Endothelial cell of umbilical vein (primary cell): ENCODE measurements around the gene TULP1. TPM values are rescaled to one million over a fixed set of nuclear protein-coding genes. Genes with fewer than 3 reads are reported as not detected.

Source experiments
- BruUV-seq: library from RNA; stranded (reverse); fragments of 400-500 nt; replicated peaks from 2 replicates; lab custom pipeline; 2021; lab: Mats Ljungman, UMichigan
- CTCF ChIA-PET: fragments of 300-600, 350-600 bp; sonication (Branson Sonifier 250); formaldehyde crosslinking; loops from one replicate; lab custom pipeline; 2021; ENCODE audit warnings: antibody characterized with exemption, inconsistent platforms; lab: Charles Lee
- POLR2A ChIA-PET: fragments of 300-600, 350-600 bp; sonication (Branson Sonifier 250); formaldehyde crosslinking; loops from one replicate; lab custom pipeline; 2021; ENCODE audit warnings: antibody characterized with exemption, inconsistent platforms; lab: Charles Lee
- DNase-seq: peaks from one replicate; pipeline ENCODE4 v3.0.0-alpha.2; 2011; ENCODE audit warnings: low read depth, low spot score
- FAIRE-seq: peaks from 2 replicates; lab custom pipeline; 2011; peaks lifted over from hg19 to GRCh38; lab: Jason Lieb, UNC
- H2AFZ ChIP-seq: 2 replicates; pipeline ENCODE4 v1.6.0; 2012; ENCODE audit warnings: low read depth, low read length, control low read depth, inconsistent platforms
- H3K27ac ChIP-seq: 2 replicates; pipeline ENCODE4 v1.5.1; 2011; ENCODE audit warnings: low read depth, mild to moderate bottlenecking, control low read depth, low read length, moderate library complexity; ENCODE audit not compliant: insufficient read depth
- H3K27me3 ChIP-seq, 2 experiments: 2 replicates each; pipeline versions ENCODE4 v1.6.0 to v1.6.1; 2011; ENCODE audit warnings: low read length in 2 of 2, mixed read lengths in 1 of 2; ENCODE audit not compliant: control insufficient read depth in 2 of 2, insufficient read depth in 2 of 2
- H3K36me3 ChIP-seq, 2 experiments: 2 replicates in 1 of 2; 3 replicates in 1 of 2; pipeline ENCODE4 v1.5.1; 2011; ENCODE audit warnings: low read length in 2 of 2, mild to moderate bottlenecking in 1 of 2, moderate library complexity in 1 of 2; ENCODE audit not compliant: control insufficient read depth in 2 of 2, insufficient read depth in 2 of 2; ENCODE audit errors: extremely low read depth in 1 of 2
- H3K4me1 ChIP-seq: 3 replicates; pipeline ENCODE4 v1.5.1; 2011; ENCODE audit warnings: mild to moderate bottlenecking, low read length; ENCODE audit not compliant: control insufficient read depth, insufficient read depth; ENCODE audit errors: extremely low read depth
- H3K4me2 ChIP-seq: 2 replicates; pipeline ENCODE4 v1.6.1; 2011; ENCODE audit warnings: low read length, control low read depth, mixed read lengths; ENCODE audit not compliant: insufficient read depth
- H3K4me3 ChIP-seq, 3 experiments: fragments of 200-600 bp in 1 of 3; sonication (generic), shearing (Covaris generic) in 1 of 3; replicated peaks in 1 of 3; 2 replicates each; pipeline ENCODE4 v1.5.1; 2011 to 2016; ENCODE audit warnings: control low read depth in 3 of 3, low read length in 3 of 3, mild to moderate bottlenecking in 2 of 3, inconsistent platforms in 1 of 3, low read depth in 1 of 3, moderate library complexity in 1 of 3; ENCODE audit not compliant: insufficient read depth in 1 of 3
- H3K79me2 ChIP-seq: 2 replicates; pipeline ENCODE4 v1.6.0; 2012; ENCODE audit warnings: low read length, inconsistent platforms; ENCODE audit not compliant: control insufficient read depth, insufficient read depth
- H3K9ac ChIP-seq: replicated peaks from 2 replicates; pipeline ENCODE3; 2011; ENCODE audit warnings: low read length, control low read depth; ENCODE audit not compliant: insufficient read depth; ENCODE audit errors: extremely low read depth
- H3K9me1 ChIP-seq: replicated peaks from 3 replicates; pipeline ENCODE4 v1.6.0; 2011; ENCODE audit warnings: mild to moderate bottlenecking, low read length; ENCODE audit not compliant: control insufficient read depth, insufficient read depth; ENCODE audit errors: extremely low read depth
- H3K9me3 ChIP-seq: replicated peaks from 2 replicates; pipeline ENCODE4 v1.5.1; 2012; ENCODE audit warnings: low read length, inconsistent platforms; ENCODE audit not compliant: control insufficient read depth, insufficient read depth
- H4K20me1 ChIP-seq: replicated peaks from 2 replicates; pipeline ENCODE3; 2011; ENCODE audit warnings: mild to moderate bottlenecking, low read length; ENCODE audit not compliant: control insufficient read depth, insufficient read depth; ENCODE audit errors: extremely low read depth
- CTCF ChIP-seq, 2 donors: IDR thresholded peaks; 1 replicate in 1 of 2; 2 replicates in 1 of 2; pipeline ENCODE4 v1.5.1; 2011; ENCODE audit warnings: low read length in 2 of 2, mild to moderate bottlenecking in 2 of 2, moderate library complexity in 2 of 2, control low read depth in 1 of 2, inconsistent platforms in 1 of 2, low read depth in 1 of 2; ENCODE audit not compliant: insufficient read depth in 1 of 2; ENCODE audit errors: extremely low read depth in 1 of 2
- EZH2 ChIP-seq: IDR thresholded peaks from 2 replicates; pipeline ENCODE4 v1.6.1; 2012; ENCODE audit warnings: borderline replicate concordance, low read depth, mild to moderate bottlenecking, moderate library complexity, low read length, inconsistent platforms; ENCODE audit not compliant: severe bottlenecking
- FOS ChIP-seq: IDR thresholded peaks from 2 replicates; pipeline ENCODE4 v1.6.1; 2011; ENCODE audit warnings: mild to moderate bottlenecking, low read length, moderate library complexity, borderline replicate concordance; ENCODE audit not compliant: insufficient read depth
- GATA2 ChIP-seq: IDR thresholded peaks from 2 replicates; pipeline ENCODE4 v1.7.0; 2011; ENCODE audit warnings: low read depth, mild to moderate bottlenecking, moderate library complexity, mixed read lengths, low read length; ENCODE audit not compliant: insufficient read length, insufficient read depth
- JUN ChIP-seq: IDR thresholded peaks from 2 replicates; pipeline ENCODE4 v1.6.1; 2011; ENCODE audit warnings: borderline replicate concordance, low read depth; ENCODE audit not compliant: insufficient read length, insufficient read depth
- MAX ChIP-seq: IDR thresholded peaks from 2 replicates; pipeline ENCODE4 v1.6.1; 2011; ENCODE audit not compliant: insufficient read depth, insufficient read length
- MYC ChIP-seq: IDR thresholded peaks from one replicate; pipeline ENCODE4 v1.6.1; 2011; ENCODE audit warnings: mild to moderate bottlenecking, low read depth, low read length
- POLR2A ChIP-seq: IDR thresholded peaks from 2 replicates; pipeline ENCODE4 v1.6.1; 2012; ENCODE audit warnings: low read depth, mild to moderate bottlenecking, control low read depth, low read length
- POLR2AphosphoS5 ChIP-seq: IDR thresholded peaks from 2 replicates; pipeline ENCODE4 v1.6.1; 2012; ENCODE audit warnings: low read depth, mild to moderate bottlenecking, control low read depth, low read length, moderate library complexity; ENCODE audit not compliant: insufficient read depth
- dilution Hi-C: fragments of 300-500 bp; cut with MboI; formaldehyde crosslinking; loops from one replicate; pipeline ENCODE4 v1.15.0; 2019; ENCODE audit warnings: low sequenced_read_pairs; ENCODE audit not compliant: extremely low pct_ligation_motif_present
- intact Hi-C: fragments of 100-400 bp; cut with micrococcal nuclease; formaldehyde crosslinking; loops from one replicate; pipeline ENCODE4 v1.10.0; 2022
- polyA plus RNA-seq, 4 experiments: library from polyadenylated mRNA; depleted of rRNA in 3 of 4; stranded (reverse) in 3 of 4; unstranded in 1 of 4; fragments of >200 nt; gene quantifications; 2 replicates each; pipeline versions ENCODE4 v1.2.1 to v1.2.3, GENCODE V29; 2011 to 2012; ENCODE audit warnings: missing spikeins in 1 of 4
- total RNA-seq: library from RNA; stranded (reverse); gene quantifications from 2 replicates; pipeline ENCODE4 v1.2.3, GENCODE V29; 2021

The TULP1 gene
- total and polyA plus RNA-seq, 2 donors (not counting 3 experiments of a cell fraction or from before 2014, with no cell fraction given): not detected

GRCh38 chr6:35485402-35485877 lies 27.3 kb downstream of the TULP1 start:
- ChIA-PET CTCF (no interaction called here), POLR2A (no interaction called here)
- no peaks in the 10 kb centered on the region for H4K20me1 ChIP-seq
- peaks cover 0 to 2% of the 10 kb centered on the region in 2 experiments for H3K27me3 ChIP-seq
- H3K9me3 ChIP-seq: no peaks in the 10 kb centered on the region
- dilution Hi-C loops (no loop called here), intact Hi-C loops (no loop called here)
- TF ChIP-seq POLR2AphosphoS5 (no peak), MYC (no peak), FOS (no peak), JUN (no peak), GATA2 (no peak), CTCF (IDR thresholded peaks at IDR 0.05; ENCODE audit: extremely low read depth in 1 of 2, insufficient read depth in 1 of 2, low read depth in 1 of 2, low read length in 2 of 2) (no peak), POLR2A (no peak)
- BruUV-seq: no TSS peak
- no peaks in the 10 kb centered on the region for H3K4me1 ChIP-seq
- no peak overlapping the region for H3K9ac ChIP-seq
- H3K36me3 ChIP-seq: no peaks in the 10 kb centered on the region
- no peaks in the 10 kb centered on the region for H3K79me2 ChIP-seq
- DNase-seq: no peak
- no peak overlapping the region for H3K4me2 ChIP-seq
- no peak for FAIRE-seq
- no peak overlapping the region for H3K27ac ChIP-seq
- H3K4me3 ChIP-seq: no peak overlapping the region
- no peaks in the 10 kb centered on the region for H3K9me1 ChIP-seq
- H2AFZ ChIP-seq: no peak overlapping the region

- ChIA-PET POLR2A (no interaction called here), CTCF (no interaction called here)
- TF ChIP-seq MYC: no peak
- TF ChIP-seq POLR2AphosphoS5: no peak
- no peak for TF ChIP-seq JUN
- TF ChIP-seq CTCF (IDR thresholded peaks at IDR 0.05; ENCODE audit: extremely low read depth in 1 of 2, insufficient read depth in 1 of 2, low read depth in 1 of 2, low read length in 2 of 2): no peak
- TF ChIP-seq POLR2A: no peak
- TF ChIP-seq FOS: no peak
- TF ChIP-seq GATA2: no peak
- no peak for TF ChIP-seq MAX
- no peak for TF ChIP-seq EZH2
- H2AFZ ChIP-seq: no peak overlapping the region
- H3K79me2 ChIP-seq: no peaks in the 10 kb centered on the region
- dilution Hi-C loops: no loop called here
- DNase-seq (no peak), FAIRE-seq (no peak)
- no peaks in the 10 kb centered on the region for H3K36me3 ChIP-seq
- H3K9ac ChIP-seq: no peak overlapping the region
- H3K27me3 ChIP-seq: no peaks in the 10 kb centered on the region
- no peaks in the 10 kb centered on the region for H3K9me1 ChIP-seq
- intact Hi-C loops: no loop called here
- no peaks in the 10 kb centered on the region for H3K9me3 ChIP-seq
- H3K27ac ChIP-seq: no peak overlapping the region
- H3K4me1 ChIP-seq: no peaks in the 10 kb centered on the region
- no peaks in the 10 kb centered on the region for H4K20me1 ChIP-seq
- BruUV-seq: no TSS peak
- no peak overlapping the region for H3K4me2 ChIP-seq
- H3K4me3 ChIP-seq: no peak overlapping the region
Measured at GRCh38 chr6:35484921-35485392, 27.7 kb downstream of the TULP1 start.
